CD4-positive, alpha-beta T cell treated with Interleukin-2 at 100 ng/mL for 4 hours (primary cell): ENCODE measurements around the gene NEGR1.

Experiments
- DNase-seq: peaks from one replicate; pipeline ENCODE4 v3.0.0-alpha.2; 2020; ENCODE audit warnings: low spot score

NEGR1 gene

GRCh38 chr1:72023063-72023930, 259.0 kb downstream of the NEGR1 start:
- no peak for DNase-seq

- no peak for DNase-seq
Measured at GRCh38 chr1:72018562-72018961, 263.8 kb downstream of the NEGR1 start.

- no peak for DNase-seq
Measured at GRCh38 chr1:72015006-72015405, 267.3 kb downstream of the NEGR1 start.

- DNase-seq, result no peak
Measured at GRCh38 chr1:72013161-72013560, 269.2 kb downstream of the NEGR1 start.

- no peak for DNase-seq
Measured at GRCh38 chr1:72011721-72012120, 270.6 kb downstream of the NEGR1 start.

- DNase-seq, result no peak
Measured at GRCh38 chr1:72010094-72010431, 272.3 kb downstream of the NEGR1 start.

- DNase-seq, result no peak
Measured at GRCh38 chr1:72009173-72010093, 272.9 kb downstream of the NEGR1 start.

- DNase-seq, result no peak
Measured at GRCh38 chr1:72007312-72007711, 275.0 kb downstream of the NEGR1 start.

GRCh38 chr1:72006092-72006491, 276.2 kb downstream of the NEGR1 start:
- no peak for DNase-seq

GRCh38 chr1:72003092-72003491, 279.2 kb downstream of the NEGR1 start:
- DNase-seq, result no peak

- DNase-seq, result no peak
Measured at GRCh38 chr1:72000809-72001208, 281.5 kb downstream of the NEGR1 start.

- DNase-seq, result no peak
Measured at GRCh38 chr1:71994646-71995045, 287.7 kb downstream of the NEGR1 start.

- DNase-seq, result no peak
Measured at GRCh38 chr1:71987181-71987580, 295.2 kb downstream of the NEGR1 start.

GRCh38 chr1:71986160-71986559, 296.2 kb downstream of the NEGR1 start:
- no peak for DNase-seq

- DNase-seq, result no peak
Measured at GRCh38 chr1:71980556-71980955, 301.8 kb downstream of the NEGR1 start.

- DNase-seq, result no peak
Measured at GRCh38 chr1:71979882-71980281, 302.5 kb downstream of the NEGR1 start.

GRCh38 chr1:71967670-71968069, 314.7 kb downstream of the NEGR1 start:
- no peak for DNase-seq

- DNase-seq, result no peak
Measured at GRCh38 chr1:71964188-71964587, 318.2 kb downstream of the NEGR1 start.

- DNase-seq, result no peak
Measured at GRCh38 chr1:71956613-71957285, 325.6 kb downstream of the NEGR1 start.

GRCh38 chr1:71950579-71950978, 331.8 kb downstream of the NEGR1 start:
- no peak for DNase-seq

GRCh38 chr1:71949681-71950080, 332.7 kb downstream of the NEGR1 start:
- no peak for DNase-seq

GRCh38 chr1:71948561-71948960, 333.8 kb downstream of the NEGR1 start:
- DNase-seq, result no peak

- DNase-seq, result no peak
Measured at GRCh38 chr1:71944006-71944405, 338.3 kb downstream of the NEGR1 start.
